Gastroesophageal sphincter (tissue), 4 donors: ENCODE measurements around the gene RFX8. TPM values are rescaled to one million over a fixed set of nuclear protein-coding genes. Genes with fewer than 3 reads are reported as not detected.

ENCODE experiments used
- ATAC-seq: fragments of 150-250 bp; one replicate; pipeline ENCODE4 v1.9.1; 2016; ENCODE audit warnings: mild to moderate bottlenecking, moderate library complexity
- H3K27ac ChIP-seq, 4 donors: fragments of 200-600 bp; sonication (generic) in 3 of 4; 1 replicate in 3 of 4; 2 replicates in 1 of 4; pipeline ENCODE4 v1.5.1; 2016 to 2019
- H3K27me3 ChIP-seq: fragments of 200-600 bp; sonication (generic); one replicate; pipeline ENCODE4 v1.5.1; 2019
- H3K36me3 ChIP-seq, 2 donors: fragments of 200-600 bp; sonication (generic); one replicate each; pipeline ENCODE4 v1.5.1; 2019; ENCODE audit warnings: control low read depth in 1 of 2
- H3K4me1 ChIP-seq, 3 donors: fragments of 200-600 bp; sonication (generic); 1 replicate in 2 of 3; 2 replicates in 1 of 3; pipeline ENCODE4 v1.5.1; 2016 to 2019; ENCODE audit warnings: control low read depth in 2 of 3
- H3K4me3 ChIP-seq, 2 donors: fragments of 200-600 bp; sonication (generic); one replicate each; pipeline ENCODE4 v1.5.1; 2019; ENCODE audit warnings: mild to moderate bottlenecking in 1 of 2, moderate library complexity in 1 of 2
- H3K9me3 ChIP-seq, 3 donors: fragments of 200-600 bp; sonication (generic); one replicate each; pipeline ENCODE4 v1.5.1; 2017 to 2019; ENCODE audit warnings: control low read depth in 2 of 3
- EP300 ChIP-seq: sonication (generic); formaldehyde crosslinking; IDR thresholded peaks from one replicate; pipeline ENCODE4 v1.6.1; 2017; ENCODE audit warnings: antibody characterized with exemption, mild to moderate bottlenecking
- POLR2A ChIP-seq, 2 donors: fragments of 450-650 bp; IDR thresholded peaks; one replicate each; pipeline ENCODE4 v1.6.1; 2017; ENCODE audit warnings: antibody characterized with exemption in 2 of 2, mild to moderate bottlenecking in 2 of 2, moderate library complexity in 1 of 2
- POLR2AphosphoS5 ChIP-seq: sonication (generic); formaldehyde crosslinking; IDR thresholded peaks from one replicate; pipeline ENCODE4 v1.6.1; 2017; ENCODE audit warnings: antibody characterized with exemption
- WGBS, 2 donors: methylation state at CpG; one replicate each; pipeline ENCODE4 v1.1.5; 2018; ENCODE audit warnings: low coverage in 1 of 2; 5-methylcytosine and 5-hydroxymethylcytosine counted together
- total RNA-seq, 4 donors: library from RNA; depleted of rRNA; stranded (reverse); fragments of >200 nt; gene quantifications; one replicate each; pipeline ENCODE4 v1.1.0, GENCODE V29; 2016
- TF ChIP-seq, protein P1 (sequence below), 4 experiments: fragments of 200-600 bp in 2 of 4; fragments of 450-650 bp in 2 of 4; sonication (generic) in 1 of 4; IDR thresholded peaks; one replicate each; pipeline ENCODE4 v1.5.1; 2017 to 2019; ENCODE audit warnings: antibody characterized with exemption in 4 of 4, mild to moderate bottlenecking in 2 of 4, moderate library complexity in 2 of 4

The RFX8 gene
- total RNA-seq, 4 donors from 2014 or later, result 0.54 TPM; not detected in 3

DNA sequence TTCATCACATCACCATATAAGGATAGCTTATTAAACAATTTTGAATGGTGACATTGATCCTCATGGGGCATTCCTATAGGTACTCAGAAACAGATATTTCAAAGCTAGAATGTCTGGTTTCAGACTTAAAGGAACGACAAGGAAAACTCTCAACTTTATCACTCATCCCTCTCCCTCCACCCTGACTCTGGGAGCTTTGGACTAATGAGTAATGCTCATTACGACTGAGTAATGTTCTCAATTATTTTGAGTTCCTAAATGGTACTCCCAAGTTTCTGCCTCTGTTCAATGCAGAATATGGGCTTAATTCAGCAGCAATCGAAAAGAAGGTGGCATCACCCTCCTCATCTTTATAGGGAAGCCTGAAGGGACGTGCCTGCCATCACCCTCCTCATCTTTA, 43.4 kb downstream of the RFX8 start:
- no peak for ATAC-seq
- no peak for TF ChIP-seq POLR2A (IDR thresholded peaks at IDR 0.05)
- TF ChIP-seq EP300, result no peak
- no peak for TF ChIP-seq POLR2AphosphoS5
- TF ChIP-seq, protein P1, sequence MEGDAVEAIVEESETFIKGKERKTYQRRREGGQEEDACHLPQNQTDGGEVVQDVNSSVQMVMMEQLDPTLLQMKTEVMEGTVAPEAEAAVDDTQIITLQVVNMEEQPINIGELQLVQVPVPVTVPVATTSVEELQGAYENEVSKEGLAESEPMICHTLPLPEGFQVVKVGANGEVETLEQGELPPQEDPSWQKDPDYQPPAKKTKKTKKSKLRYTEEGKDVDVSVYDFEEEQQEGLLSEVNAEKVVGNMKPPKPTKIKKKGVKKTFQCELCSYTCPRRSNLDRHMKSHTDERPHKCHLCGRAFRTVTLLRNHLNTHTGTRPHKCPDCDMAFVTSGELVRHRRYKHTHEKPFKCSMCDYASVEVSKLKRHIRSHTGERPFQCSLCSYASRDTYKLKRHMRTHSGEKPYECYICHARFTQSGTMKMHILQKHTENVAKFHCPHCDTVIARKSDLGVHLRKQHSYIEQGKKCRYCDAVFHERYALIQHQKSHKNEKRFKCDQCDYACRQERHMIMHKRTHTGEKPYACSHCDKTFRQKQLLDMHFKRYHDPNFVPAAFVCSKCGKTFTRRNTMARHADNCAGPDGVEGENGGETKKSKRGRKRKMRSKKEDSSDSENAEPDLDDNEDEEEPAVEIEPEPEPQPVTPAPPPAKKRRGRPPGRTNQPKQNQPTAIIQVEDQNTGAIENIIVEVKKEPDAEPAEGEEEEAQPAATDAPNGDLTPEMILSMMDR (IDR thresholded peaks at IDR 0.05), result no peak
- H3K27me3 ChIP-seq, result peaks cover 3% of the 10 kb centered on the region
- no peaks in the 10 kb centered on the region for H3K4me1 ChIP-seq
- WGBS, 2 donors, result 77 to 80% methylated on average over 1 to 3 of the region's 4 CpGs
- no peak overlapping the region for H3K27ac ChIP-seq
- H3K4me3 ChIP-seq, result no peak overlapping the region
- H3K36me3 ChIP-seq, result no peaks in the 10 kb centered on the region
- H3K9me3 ChIP-seq, result no peaks in the 10 kb centered on the region

DNA sequence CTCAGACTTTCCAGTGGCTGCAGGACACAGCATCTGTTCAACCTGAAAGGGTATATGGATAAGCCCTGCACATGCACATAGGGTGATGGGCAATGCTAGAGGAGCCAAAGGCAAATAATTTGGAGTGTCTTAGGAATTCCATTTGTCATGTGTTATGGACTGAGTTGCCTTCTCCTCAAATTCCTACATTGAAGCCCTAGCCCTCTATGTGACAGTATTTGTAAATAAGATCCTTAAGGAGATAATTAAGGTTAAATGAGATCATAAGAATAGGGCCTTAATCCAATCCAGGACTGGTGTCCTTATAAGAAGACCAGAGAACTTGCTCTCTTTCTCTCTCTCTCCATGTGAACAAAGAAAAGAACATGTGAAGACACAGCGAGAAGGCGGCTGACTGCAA, 44.8 kb downstream of the RFX8 start:
- Histone ChIP-seq H3K27ac (no peak overlapping the region), H3K4me3 (no peak overlapping the region), H3K27me3 (peaks cover 3% of the 10 kb centered on the region), H3K36me3 (no peaks in the 10 kb centered on the region), H3K4me1 (no peaks in the 10 kb centered on the region), H3K9me3 (no peaks in the 10 kb centered on the region)
- no peak for ATAC-seq
- no peak for TF ChIP-seq POLR2AphosphoS5
- TF ChIP-seq, protein P1 (IDR thresholded peaks at IDR 0.05), result no peak
- TF ChIP-seq POLR2A (IDR thresholded peaks at IDR 0.05), result no peak
- TF ChIP-seq EP300, result no peak
- WGBS, 2 donors, result 90 to 100% methylated on average over 2 of the region's 2 CpGs

DNA sequence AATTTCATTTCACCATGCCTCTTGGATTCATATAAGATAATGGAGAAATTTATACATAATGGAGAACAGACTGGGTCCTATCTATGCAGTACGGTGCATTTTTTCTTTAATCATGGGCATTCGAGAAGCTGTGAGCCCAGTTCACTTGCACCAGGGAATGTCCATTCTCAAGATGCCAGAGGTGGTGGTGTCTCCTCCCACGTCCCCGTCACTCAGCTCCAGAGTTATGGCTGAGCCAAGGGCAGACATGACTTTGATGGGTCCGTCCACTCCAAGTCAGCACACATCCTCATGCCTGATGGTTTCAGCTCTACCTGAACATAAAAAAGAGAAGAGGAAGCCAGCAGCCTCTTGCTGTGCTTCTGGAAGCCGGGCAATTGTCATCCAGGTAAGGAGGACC, 45.5 kb downstream of the RFX8 start:
- H3K36me3 ChIP-seq, result no peaks in the 10 kb centered on the region
- TF ChIP-seq EP300 (no peak), POLR2AphosphoS5 (no peak), POLR2A (IDR thresholded peaks at IDR 0.05) (no peak)
- TF ChIP-seq, protein P1 (IDR thresholded peaks at IDR 0.05), result no peak
- H3K27me3 ChIP-seq, result no peaks in the 10 kb centered on the region
- no peaks in the 10 kb centered on the region for H3K4me1 ChIP-seq
- H3K4me3 ChIP-seq, result no peak overlapping the region
- H3K27ac ChIP-seq, result no peak overlapping the region
- WGBS, 2 donors, result 88 to 96% methylated on average over 2 to 6 of the region's 6 CpGs
- ATAC-seq, result no peak
- H3K9me3 ChIP-seq, result no peaks in the 10 kb centered on the region

DNA sequence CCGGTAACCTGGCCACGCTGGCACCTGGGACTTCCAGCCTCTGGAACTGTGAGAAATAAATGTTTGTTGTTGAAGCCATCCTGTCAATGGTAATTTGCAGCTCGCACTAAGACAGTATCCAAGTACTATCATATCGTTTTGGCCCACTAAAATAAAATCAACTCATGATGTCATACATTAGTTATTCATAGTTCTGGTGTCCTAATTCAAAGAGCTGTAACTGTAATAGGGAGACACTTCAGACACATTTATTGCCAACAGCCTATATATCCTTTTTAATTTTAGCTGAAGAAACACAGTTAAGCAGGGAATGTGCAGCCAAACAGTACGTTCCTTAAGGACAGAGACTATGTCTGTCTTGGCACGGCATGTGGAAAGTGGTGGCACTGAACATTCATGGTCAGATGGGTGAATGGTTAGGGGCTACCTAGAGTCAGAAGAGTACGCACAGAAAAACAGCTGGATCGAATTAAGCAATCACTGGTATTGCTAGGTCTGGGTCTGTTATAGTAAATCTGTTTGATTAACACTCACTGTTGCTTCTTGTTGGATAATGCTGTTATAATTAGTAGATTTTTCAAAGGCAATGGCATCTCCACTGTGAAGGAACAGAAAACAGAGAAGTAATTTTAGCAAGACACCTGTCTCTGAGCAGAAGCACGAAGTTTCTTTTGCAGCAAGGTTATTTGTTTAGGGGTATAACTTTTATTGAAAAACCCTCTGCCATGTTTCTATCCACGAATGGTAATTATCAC, 46.3 kb downstream of the RFX8 start:
- no peak overlapping the region for H3K4me3 ChIP-seq
- TF ChIP-seq POLR2A (IDR thresholded peaks at IDR 0.05) (no peak), POLR2AphosphoS5 (no peak), EP300 (no peak)
- TF ChIP-seq, protein P1 (IDR thresholded peaks at IDR 0.05), result no peak
- no peaks in the 10 kb centered on the region for H3K4me1 ChIP-seq
- H3K9me3 ChIP-seq, result no peaks in the 10 kb centered on the region
- no peaks in the 10 kb centered on the region for H3K27me3 ChIP-seq
- H3K27ac ChIP-seq, result no peak overlapping the region
- WGBS, 2 donors, result 67 to 89% methylated on average over 5 to 10 of the region's 10 CpGs
- no peaks in the 10 kb centered on the region for H3K36me3 ChIP-seq
- ATAC-seq, result no peak

DNA sequence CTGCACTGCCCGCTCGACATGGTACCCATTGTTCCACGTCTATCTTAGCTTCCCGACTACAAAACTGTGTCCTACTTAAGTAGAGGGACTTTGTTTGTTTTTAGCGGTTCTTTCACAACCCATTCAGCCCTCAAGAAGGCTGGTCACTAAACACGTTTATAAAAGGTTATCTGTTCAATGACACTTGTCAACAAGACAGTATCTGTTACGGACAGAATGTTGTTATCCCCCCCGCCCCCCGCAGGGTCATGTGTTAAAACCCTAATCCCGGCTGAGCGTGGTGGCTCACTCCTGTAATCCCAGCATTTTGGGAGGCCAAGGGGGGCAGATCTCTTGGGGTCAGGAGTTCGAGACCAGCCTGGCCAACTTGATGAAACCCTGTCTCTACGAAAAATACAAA, 47.2 kb downstream of the RFX8 start:
- Histone ChIP-seq H3K4me3 (no peak overlapping the region), H3K27ac (no peak overlapping the region), H3K9me3 (no peaks in the 10 kb centered on the region), H3K36me3 (no peaks in the 10 kb centered on the region), H3K27me3 (no peaks in the 10 kb centered on the region), H3K4me1 (no peaks in the 10 kb centered on the region)
- TF ChIP-seq EP300 (no peak), POLR2AphosphoS5 (no peak), POLR2A (IDR thresholded peaks at IDR 0.05) (no peak)
- TF ChIP-seq, protein P1 (IDR thresholded peaks at IDR 0.05), result no peak
- no peak for ATAC-seq
- WGBS, 2 donors, result 81 to 84% methylated on average over 6 to 10 of the region's 13 CpGs
